Mononuclear cell (primary cell): ENCODE data around the gene VPS41. TPM values are rescaled to one million over a fixed set of nuclear protein-coding genes. Genes with fewer than 3 reads are reported as not detected.

ENCODE experiments used
- H3K27me3 ChIP-seq: 2 replicates; pipeline ENCODE4 v1.6.0; 2011; ENCODE audit warnings: low read length, control low read depth; ENCODE audit not compliant: insufficient read depth
- H3K4me1 ChIP-seq: 2 replicates; pipeline ENCODE4 v1.5.1; 2011; ENCODE audit warnings: mild to moderate bottlenecking, low read length, control low read depth; ENCODE audit not compliant: insufficient read depth
- H3K4me3 ChIP-seq: 2 replicates; pipeline ENCODE4 v1.5.1; 2011; ENCODE audit warnings: mild to moderate bottlenecking, low read length, moderate library complexity
- H3K9me3 ChIP-seq: 2 replicates; pipeline ENCODE4 v1.5.1; 2011; ENCODE audit warnings: low read depth, mild to moderate bottlenecking, control low read depth, low read length
- total RNA-seq: library from RNA; depleted of rRNA; stranded (reverse); fragments of >200 nt; gene quantifications from one replicate; pipeline ENCODE4 v1.2.3, GENCODE V29; 2012

Gene VPS41
- total RNA-seq, 1 donor = 28.3 TPM

GRCh38 chr7:38929460-38930171 lies 20.6 kb upstream of the VPS41 start:
- H3K27me3 ChIP-seq = no peaks in the 10 kb centered on the region
- H3K4me1 ChIP-seq = peaks cover 21% of the 10 kb centered on the region
- no peaks in the 10 kb centered on the region for H3K9me3 ChIP-seq
- no peak overlapping the region for H3K4me3 ChIP-seq

GRCh38 chr7:38928506-38928905 lies 19.5 kb upstream of the VPS41 start:
- Histone ChIP-seq H3K4me3 (no peak overlapping the region), H3K27me3 (no peaks in the 10 kb centered on the region), H3K4me1 (peaks cover 21% of the 10 kb centered on the region), H3K9me3 (no peaks in the 10 kb centered on the region)

DNA sequence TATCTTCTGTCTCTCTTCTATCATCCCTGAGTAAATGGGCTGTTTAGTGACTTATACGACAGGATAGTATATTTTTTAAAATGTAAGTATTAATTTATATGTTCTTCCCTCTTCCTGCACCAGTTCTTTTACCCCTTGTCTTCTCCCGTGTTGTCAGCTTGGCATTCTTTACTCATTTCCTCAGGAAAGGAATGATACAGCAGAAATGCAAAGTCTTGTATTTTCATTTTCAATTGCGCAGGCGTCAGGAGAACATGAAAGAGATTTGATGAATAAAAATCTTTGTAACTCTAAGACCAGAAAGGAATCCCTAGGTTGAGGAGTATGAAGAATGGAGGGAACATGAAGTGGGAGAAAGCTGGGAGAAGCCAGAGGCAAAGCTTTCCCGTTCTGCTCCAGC lies 18.8 kb upstream of the VPS41 start:
- Histone ChIP-seq H3K9me3 (no peaks in the 10 kb centered on the region), H3K27me3 (no peaks in the 10 kb centered on the region), H3K4me3 (no peak overlapping the region), H3K4me1 (peaks cover 21% of the 10 kb centered on the region)

DNA sequence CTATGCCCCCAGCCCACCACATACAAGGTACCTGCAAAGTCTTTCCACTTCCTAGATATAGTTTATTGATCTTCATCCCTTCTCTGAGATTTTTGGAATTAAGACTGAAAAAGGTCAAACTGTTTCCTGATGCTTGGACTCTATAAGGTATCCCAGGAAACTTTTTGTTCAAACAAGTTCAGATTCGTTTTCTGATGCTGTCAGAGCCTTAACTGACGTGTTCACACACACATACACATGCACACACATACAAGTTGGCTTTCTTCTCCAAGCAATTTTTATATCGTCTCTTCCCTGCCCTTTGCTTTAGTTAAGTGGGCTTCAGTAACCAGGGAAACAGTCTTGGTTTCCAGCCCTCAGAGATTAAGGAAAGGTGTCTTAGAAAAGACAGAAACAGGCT lies 11.7 kb upstream of the VPS41 start:
- no peaks in the 10 kb centered on the region for H3K9me3 ChIP-seq
- H3K27me3 ChIP-seq = no peaks in the 10 kb centered on the region
- H3K4me1 ChIP-seq = no peaks in the 10 kb centered on the region
- H3K4me3 ChIP-seq = no peak overlapping the region

GRCh38 chr7:38916396-38916795 lies 7.4 kb upstream of the VPS41 start:
- Histone ChIP-seq H3K9me3 (no peaks in the 10 kb centered on the region), H3K27me3 (no peaks in the 10 kb centered on the region), H3K4me1 (no peaks in the 10 kb centered on the region), H3K4me3 (no peak overlapping the region)

- Histone ChIP-seq H3K9me3 (no peaks in the 10 kb centered on the region), H3K4me3 (no peak overlapping the region), H3K27me3 (no peaks in the 10 kb centered on the region), H3K4me1 (peaks cover 18% of the 10 kb centered on the region)
Measured at GRCh38 chr7:38909870-38910269, 879 bp upstream of the VPS41 start.

- Histone ChIP-seq H3K4me3 (no peak overlapping the region), H3K4me1 (peaks cover 18% of the 10 kb centered on the region), H3K9me3 (no peaks in the 10 kb centered on the region), H3K27me3 (no peaks in the 10 kb centered on the region)
Measured at GRCh38 chr7:38907766-38908165, 1.2 kb downstream of the VPS41 start.

- H3K4me1 ChIP-seq = peaks cover 18% of the 10 kb centered on the region
- no peak overlapping the region for H3K4me3 ChIP-seq
- H3K27me3 ChIP-seq = no peaks in the 10 kb centered on the region
- H3K9me3 ChIP-seq = no peaks in the 10 kb centered on the region
Measured at GRCh38 chr7:38907066-38907465, 1.9 kb downstream of the VPS41 start.

- H3K9me3 ChIP-seq = no peaks in the 10 kb centered on the region
- no peak overlapping the region for H3K4me3 ChIP-seq
- H3K4me1 ChIP-seq = peaks cover 18% of the 10 kb centered on the region
- no peaks in the 10 kb centered on the region for H3K27me3 ChIP-seq
Measured at GRCh38 chr7:38905056-38905759, 3.8 kb downstream of the VPS41 start.

DNA sequence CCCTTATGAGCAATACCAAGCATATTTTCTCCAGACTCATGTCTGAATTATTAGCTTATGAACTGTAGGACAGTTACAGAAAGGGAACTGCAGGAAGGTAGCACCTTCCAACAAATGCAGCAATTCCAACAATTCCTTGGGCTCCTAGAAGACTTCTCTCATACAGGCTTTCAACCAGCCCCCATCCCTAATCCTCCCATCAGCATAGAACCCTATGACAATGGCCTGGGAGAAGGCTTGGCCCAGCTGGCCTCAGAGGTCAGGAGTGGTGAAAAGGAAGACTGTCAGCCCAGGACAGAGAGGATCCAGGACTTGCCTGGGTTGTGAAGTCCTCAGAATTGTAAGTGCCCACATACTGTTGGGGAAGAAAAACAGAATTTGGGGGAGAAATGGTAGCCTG lies 5.9 kb downstream of the VPS41 start:
- H3K4me1 ChIP-seq = peaks cover 12% of the 10 kb centered on the region
- H3K4me3 ChIP-seq = no peak overlapping the region
- no peaks in the 10 kb centered on the region for H3K27me3 ChIP-seq
- H3K9me3 ChIP-seq = no peaks in the 10 kb centered on the region

DNA sequence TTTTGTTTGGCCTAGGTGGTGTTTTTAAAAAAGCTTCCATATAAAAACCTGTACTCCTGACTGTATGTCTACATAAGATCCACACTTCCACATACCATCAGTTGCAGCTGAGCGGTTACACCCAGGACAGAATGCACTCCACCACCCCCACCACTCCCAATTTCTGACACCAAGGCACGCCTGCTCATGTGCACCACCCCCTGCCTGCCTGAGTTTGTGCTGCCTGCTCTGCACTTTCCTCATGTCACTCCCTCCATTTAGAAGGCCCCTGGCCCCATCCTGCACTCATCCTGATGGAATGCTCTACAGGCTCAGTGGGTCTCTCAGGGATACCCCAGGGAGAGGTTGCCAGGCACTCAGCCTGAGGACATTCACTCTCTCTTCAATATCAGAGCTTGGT lies 6.5 kb downstream of the VPS41 start:
- H3K27me3 ChIP-seq = no peaks in the 10 kb centered on the region
- no peaks in the 10 kb centered on the region for H3K9me3 ChIP-seq
- H3K4me3 ChIP-seq = no peak overlapping the region
- H3K4me1 ChIP-seq = peaks cover 10% of the 10 kb centered on the region

DNA sequence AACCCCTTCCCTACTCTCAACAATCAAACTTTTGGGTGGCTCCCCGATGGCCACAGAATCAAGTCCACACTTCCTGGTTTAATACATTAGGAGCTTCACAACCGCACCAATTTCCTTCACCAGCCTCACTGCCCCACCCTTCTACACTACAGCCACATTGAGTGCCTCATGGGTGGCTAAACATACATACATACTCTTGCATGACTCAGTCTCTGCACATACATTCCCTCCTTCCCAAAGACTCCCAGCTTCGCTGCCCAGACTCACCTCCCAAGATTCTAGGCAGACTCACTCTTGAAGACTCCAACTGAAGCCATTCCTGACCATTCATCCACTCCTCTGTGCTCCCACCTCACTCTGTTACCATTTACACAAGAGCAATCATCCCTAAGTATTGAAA lies 15.9 kb downstream of the VPS41 start:
- no peaks in the 10 kb centered on the region for H3K9me3 ChIP-seq
- no peaks in the 10 kb centered on the region for H3K4me1 ChIP-seq
- H3K4me3 ChIP-seq = no peak overlapping the region
- H3K27me3 ChIP-seq = no peaks in the 10 kb centered on the region

GRCh38 chr7:38890597-38890996 lies 18.4 kb downstream of the VPS41 start:
- Histone ChIP-seq H3K4me1 (no peaks in the 10 kb centered on the region), H3K27me3 (no peaks in the 10 kb centered on the region), H3K9me3 (no peaks in the 10 kb centered on the region), H3K4me3 (no peak overlapping the region)

GRCh38 chr7:38889872-38890432 lies 19.0 kb downstream of the VPS41 start:
- H3K4me3 ChIP-seq = no peak overlapping the region
- no peaks in the 10 kb centered on the region for H3K9me3 ChIP-seq
- H3K27me3 ChIP-seq = no peaks in the 10 kb centered on the region
- no peaks in the 10 kb centered on the region for H3K4me1 ChIP-seq

GRCh38 chr7:38889079-38889478 lies 19.9 kb downstream of the VPS41 start:
- Histone ChIP-seq H3K27me3 (no peaks in the 10 kb centered on the region), H3K4me3 (no peak overlapping the region), H3K4me1 (no peaks in the 10 kb centered on the region), H3K9me3 (no peaks in the 10 kb centered on the region)

DNA sequence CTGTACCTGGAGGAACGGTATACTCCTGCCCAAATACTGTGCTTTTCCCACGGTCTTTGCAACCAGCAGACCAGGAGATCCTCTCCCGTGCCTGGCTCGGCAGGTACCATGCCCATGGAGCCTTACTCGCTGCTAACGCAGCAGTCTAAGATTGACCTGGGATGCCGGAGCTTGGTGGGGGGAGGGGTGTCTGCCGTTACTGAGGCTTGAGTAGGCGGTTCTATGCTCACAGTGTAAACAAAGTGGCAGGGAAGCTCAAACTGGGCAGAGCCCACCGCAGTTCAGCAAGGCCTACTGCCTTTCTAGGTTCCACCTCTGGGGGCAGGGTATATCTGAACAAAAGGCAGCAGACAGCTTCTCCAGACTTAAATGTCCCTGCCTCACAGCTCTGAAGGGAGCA lies 22.7 kb downstream of the VPS41 start:
- Histone ChIP-seq H3K9me3 (no peaks in the 10 kb centered on the region), H3K4me1 (no peaks in the 10 kb centered on the region), H3K27me3 (no peaks in the 10 kb centered on the region), H3K4me3 (no peak overlapping the region)
